Sigmoid colon (tissue), 3 donors: ENCODE results near the gene NAT9.

ENCODE experiments used
- POLR2A ChIP-seq, 2 donors: fragments of 450-650 bp; IDR thresholded peaks; one replicate each; pipeline ENCODE4 v1.6.1; 2016; ENCODE audit warnings: antibody characterized with exemption in 2 of 2, mild to moderate bottlenecking in 2 of 2, moderate library complexity in 2 of 2
- TF ChIP-seq, protein P1 (sequence below), 4 experiments: fragments of 450-650 bp in 3 of 4; fragments of 200-600 bp in 1 of 4; IDR thresholded peaks; one replicate each; pipeline ENCODE4 v1.5.1; 2016 to 2019; ENCODE audit warnings: antibody characterized with exemption in 4 of 4, mild to moderate bottlenecking in 3 of 4, moderate library complexity in 2 of 4

GRCh38 chr17:74758848-74759168 lies 17.3 kb downstream of the NAT9 start:
- no peak for TF ChIP-seq POLR2A (IDR thresholded peaks at IDR 0.05)
- TF ChIP-seq, protein P1, sequence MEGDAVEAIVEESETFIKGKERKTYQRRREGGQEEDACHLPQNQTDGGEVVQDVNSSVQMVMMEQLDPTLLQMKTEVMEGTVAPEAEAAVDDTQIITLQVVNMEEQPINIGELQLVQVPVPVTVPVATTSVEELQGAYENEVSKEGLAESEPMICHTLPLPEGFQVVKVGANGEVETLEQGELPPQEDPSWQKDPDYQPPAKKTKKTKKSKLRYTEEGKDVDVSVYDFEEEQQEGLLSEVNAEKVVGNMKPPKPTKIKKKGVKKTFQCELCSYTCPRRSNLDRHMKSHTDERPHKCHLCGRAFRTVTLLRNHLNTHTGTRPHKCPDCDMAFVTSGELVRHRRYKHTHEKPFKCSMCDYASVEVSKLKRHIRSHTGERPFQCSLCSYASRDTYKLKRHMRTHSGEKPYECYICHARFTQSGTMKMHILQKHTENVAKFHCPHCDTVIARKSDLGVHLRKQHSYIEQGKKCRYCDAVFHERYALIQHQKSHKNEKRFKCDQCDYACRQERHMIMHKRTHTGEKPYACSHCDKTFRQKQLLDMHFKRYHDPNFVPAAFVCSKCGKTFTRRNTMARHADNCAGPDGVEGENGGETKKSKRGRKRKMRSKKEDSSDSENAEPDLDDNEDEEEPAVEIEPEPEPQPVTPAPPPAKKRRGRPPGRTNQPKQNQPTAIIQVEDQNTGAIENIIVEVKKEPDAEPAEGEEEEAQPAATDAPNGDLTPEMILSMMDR (IDR thresholded peaks at IDR 0.05) = no peak
